Lower leg skin (tissue), 3 donors: ENCODE measurements around the gene TPRX2.

Source experiments
- CTCF ChIP-seq, 3 donors: fragments of 450-650 bp; IDR thresholded peaks; one replicate each; pipeline ENCODE4 v1.5.1; 2016; ENCODE audit warnings: antibody characterized with exemption in 3 of 3, mild to moderate bottlenecking in 3 of 3, moderate library complexity in 2 of 3
- POLR2A ChIP-seq, 2 donors: fragments of 450-650 bp; IDR thresholded peaks; one replicate each; pipeline ENCODE4 v1.6.1; 2016 to 2017; ENCODE audit warnings: antibody characterized with exemption in 2 of 2, mild to moderate bottlenecking in 1 of 2, moderate library complexity in 1 of 2

GRCh38 chr19:47839411-47839810, 19.6 kb upstream of the TPRX2 start:
- no peak for TF ChIP-seq CTCF (IDR thresholded peaks at IDR 0.05)
- TF ChIP-seq POLR2A (IDR thresholded peaks at IDR 0.05), result no peak
